GM18508 (cell line): ENCODE results near the gene MX1.

Source experiments
- ATAC-seq: cut with Tn5 transposase; IDR thresholded peaks from one replicate; pipeline ENCODE4 v1.9.1; 2021; ENCODE audit warnings: moderate number of reproducible peaks; ENCODE audit not compliant: insufficient read depth, unreplicated experiment

MX1 gene, protein sequence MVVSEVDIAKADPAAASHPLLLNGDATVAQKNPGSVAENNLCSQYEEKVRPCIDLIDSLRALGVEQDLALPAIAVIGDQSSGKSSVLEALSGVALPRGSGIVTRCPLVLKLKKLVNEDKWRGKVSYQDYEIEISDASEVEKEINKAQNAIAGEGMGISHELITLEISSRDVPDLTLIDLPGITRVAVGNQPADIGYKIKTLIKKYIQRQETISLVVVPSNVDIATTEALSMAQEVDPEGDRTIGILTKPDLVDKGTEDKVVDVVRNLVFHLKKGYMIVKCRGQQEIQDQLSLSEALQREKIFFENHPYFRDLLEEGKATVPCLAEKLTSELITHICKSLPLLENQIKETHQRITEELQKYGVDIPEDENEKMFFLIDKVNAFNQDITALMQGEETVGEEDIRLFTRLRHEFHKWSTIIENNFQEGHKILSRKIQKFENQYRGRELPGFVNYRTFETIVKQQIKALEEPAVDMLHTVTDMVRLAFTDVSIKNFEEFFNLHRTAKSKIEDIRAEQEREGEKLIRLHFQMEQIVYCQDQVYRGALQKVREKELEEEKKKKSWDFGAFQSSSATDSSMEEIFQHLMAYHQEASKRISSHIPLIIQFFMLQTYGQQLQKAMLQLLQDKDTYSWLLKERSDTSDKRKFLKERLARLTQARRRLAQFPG

DNA sequence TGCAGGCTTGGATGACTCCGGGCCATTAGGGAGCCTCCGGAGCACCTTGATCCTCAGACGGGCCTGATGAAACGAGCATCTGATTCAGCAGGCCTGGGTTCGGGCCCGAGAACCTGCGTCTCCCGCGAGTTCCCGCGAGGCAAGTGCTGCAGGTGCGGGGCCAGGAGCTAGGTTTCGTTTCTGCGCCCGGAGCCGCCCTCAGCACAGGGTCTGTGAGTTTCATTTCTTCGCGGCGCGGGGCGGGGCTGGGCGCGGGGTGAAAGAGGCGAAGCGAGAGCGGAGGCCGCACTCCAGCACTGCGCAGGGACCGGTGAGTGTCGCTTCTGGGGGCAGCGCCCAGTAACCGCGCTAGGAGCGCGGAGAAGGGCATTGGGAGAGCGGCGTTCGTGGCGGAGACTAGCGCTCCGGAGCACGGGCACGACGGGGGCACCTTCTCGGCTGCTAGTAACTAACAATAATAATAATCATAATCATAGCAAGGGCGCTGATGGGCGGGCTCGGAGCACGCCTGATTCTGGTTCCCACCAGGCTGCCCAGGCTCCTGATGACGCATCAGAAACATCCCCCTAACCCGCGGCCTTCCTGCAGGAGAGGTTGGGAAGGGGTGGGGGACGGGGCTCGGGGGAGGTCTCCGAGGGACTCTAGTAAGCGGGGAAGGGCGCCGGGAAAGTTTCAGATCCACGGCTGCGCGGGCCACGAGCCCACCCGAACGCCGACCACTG lies at the start of gene MX1:
TSS of gene MX1 (plus strand) at position 286 of the 722 bp plus-strand sequence. CDS start 5,832 bp downstream, outside the sequence.
- peak; percentile 55 for ATAC-seq

DNA sequence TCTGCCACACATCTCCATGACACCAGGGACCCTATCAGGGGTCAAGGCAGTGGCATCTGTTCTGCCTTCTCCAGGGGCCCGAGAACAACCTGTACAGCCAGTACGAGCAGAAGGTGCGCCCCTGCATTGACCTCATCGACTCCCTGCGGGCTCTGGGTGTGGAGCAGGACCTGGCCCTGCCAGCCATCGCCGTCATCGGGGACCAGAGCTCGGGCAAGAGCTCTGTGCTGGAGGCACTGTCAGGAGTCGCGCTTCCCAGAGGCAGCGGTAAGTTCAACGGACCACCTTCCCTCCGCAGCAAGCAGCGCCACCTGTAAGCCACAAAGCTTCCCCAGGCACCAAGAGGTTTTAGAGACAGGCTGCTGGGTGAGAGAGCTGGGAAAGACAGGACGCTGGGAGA lies 48.3 kb upstream of the MX1 start:
- ATAC-seq = no peak

DNA sequence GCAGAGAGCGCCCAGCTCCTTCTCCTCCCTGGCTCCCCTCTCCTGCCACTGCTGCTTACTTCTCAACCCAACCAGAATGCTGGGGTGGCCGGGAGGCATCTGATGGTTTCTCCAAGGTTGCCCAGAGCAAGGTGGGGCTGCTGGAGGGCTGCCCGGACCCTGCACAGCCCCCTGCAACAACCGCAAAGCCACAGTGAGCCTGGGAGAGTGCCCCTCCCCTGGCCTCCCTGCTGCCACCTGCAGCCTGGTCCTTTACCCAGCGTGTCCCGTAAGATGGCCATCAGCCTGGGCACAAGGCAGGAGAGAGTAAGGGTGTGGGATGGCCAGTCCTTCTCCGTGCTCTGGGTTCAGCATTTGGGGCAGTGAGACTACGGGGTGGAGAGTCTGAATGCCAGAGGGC lies 47.2 kb upstream of the MX1 start:
- ATAC-seq = no peak

DNA sequence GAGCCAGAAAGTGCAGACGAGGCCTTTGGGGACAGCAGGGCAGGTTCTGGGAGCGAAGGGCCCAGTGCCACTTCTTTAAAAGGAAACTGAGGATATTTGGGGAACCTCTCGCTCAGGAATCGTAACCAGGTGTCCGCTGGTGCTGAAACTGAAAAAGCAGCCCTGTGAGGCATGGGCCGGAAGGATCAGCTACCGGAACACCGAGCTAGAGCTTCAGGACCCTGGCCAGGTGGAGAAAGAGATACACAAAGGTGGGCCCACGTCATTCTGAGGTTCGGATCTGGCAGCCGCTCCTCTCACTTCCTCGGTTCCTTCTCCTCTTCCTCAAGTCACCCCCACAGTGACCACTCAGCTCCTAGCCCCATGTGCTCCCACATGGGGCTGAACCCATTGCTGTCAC lies 46.1 kb upstream of the MX1 start:
- no peak for ATAC-seq

DNA sequence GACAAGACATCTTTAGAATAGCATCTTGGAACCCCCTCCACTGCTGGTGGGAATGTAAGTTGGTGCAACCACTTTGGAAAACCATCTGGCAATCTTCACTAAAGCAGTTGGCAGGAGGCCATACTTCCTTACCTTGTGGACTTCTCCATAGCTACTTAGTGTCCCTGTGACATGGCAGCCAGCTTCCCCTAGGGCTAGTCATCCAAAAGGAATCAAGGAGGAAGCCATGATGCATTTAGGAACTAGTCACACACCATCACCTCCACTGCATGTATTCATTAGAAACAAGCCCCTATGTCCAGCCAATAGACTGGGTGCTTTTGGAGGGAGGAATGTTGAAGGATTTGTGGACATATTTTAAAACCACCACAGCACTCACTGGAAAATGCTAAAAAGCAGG lies 44.3 kb upstream of the MX1 start:
- ATAC-seq = no peak

DNA sequence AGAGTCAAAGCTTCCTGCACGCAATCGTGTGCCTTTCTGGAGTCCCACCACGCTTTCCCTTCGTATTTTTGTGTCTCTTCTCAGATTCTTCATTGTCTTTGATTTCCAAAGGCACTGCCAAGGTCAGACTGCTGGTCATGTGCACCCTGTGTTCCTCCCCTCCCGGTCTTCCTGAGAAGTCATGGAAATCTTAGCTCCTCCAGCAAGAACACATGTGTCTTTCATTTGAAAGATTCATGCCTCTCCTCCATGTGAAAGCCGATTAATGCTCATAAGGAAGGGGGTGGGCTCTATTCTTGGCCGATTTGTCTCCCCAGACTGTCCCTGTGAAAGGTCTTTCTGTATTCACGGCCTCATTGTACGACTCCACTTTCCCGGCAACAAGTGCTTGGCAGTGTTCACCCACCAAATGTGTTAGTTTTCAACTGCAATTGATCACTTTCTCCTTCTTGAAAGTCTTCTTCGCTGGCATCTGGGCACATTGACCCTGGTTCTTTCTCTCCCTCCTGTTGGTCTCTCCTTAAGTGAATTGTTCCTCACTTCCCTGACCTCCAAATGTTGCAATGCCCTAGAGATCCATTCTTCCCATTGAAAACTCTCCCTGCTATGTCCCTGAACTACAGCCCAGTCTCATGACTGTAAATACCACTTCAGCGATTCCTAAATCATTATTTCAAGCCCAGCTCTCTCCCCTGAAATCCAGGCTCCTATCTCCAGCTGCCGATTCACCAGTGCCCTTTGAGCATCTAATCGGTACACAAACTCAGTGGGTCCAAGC lies 38.8 kb upstream of the MX1 start:
- no peak for ATAC-seq

DNA sequence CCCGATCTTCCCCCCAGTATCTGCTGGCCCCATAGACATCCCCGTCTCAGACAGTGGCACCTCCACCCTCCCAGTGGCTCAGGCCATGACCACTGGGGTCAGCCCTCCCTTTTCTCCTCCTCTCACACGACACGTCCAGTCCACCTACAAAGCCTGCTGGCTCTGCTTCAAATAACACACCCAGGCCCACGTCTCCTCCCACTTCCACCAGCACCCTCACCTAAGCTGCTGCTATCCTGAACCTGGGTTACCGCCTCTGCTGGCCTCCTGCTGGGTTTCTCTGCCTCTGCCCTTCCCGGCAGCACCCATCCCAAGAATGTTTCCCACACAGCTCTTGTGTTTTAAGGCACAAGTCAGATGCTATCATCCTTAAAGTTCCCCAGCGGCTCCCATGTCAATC lies 38.2 kb upstream of the MX1 start:
- no peak for ATAC-seq

DNA sequence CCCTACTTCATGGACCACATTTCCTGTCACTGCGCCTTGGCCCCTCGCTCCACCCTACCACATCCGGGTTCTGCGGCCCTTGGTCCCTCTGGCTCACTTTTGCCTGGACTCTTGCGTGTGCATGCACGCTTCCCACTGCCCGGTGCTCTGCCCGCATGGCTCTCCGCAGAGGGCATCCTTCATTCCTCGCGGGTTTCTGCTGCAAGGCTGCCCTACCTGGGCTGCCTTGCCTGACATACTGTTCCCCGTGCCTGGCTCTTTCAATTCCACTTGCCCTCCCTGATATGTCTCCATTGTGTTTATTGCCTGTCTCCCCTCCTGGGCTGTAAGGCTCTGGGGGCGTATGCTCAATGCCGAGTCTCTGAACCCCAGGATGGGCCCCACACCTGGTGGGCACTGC lies 37.8 kb upstream of the MX1 start:
- ATAC-seq = no peak

DNA sequence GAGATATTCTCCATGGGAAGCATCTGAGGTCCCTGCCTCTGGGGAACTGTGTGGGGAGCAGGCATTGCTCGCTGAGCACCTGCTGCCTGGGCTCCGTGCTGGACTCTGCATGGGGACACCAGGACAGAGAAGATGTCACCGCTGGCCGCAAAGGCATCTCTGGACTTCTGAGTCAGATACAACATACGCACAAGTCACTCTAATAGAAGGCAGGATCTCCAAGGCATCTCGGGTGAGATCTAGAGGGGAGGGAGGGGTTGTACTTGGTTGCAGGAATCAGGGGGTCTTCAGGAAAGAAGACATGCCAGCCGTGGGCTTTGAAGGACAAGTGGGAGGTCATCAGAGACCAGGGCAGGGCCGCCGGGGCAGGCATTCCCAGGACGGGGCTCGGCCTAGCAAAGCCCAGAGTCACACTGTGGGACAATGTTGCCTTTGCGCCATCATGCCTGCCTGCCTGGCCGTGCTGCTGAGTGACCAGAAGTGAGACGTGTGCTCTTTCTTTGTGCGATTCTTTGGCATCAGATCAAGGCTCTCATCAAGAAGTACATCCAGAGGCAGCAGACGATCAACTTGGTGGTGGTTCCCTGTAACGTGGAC lies 35.9 kb upstream of the MX1 start:
- ATAC-seq = no peak

DNA sequence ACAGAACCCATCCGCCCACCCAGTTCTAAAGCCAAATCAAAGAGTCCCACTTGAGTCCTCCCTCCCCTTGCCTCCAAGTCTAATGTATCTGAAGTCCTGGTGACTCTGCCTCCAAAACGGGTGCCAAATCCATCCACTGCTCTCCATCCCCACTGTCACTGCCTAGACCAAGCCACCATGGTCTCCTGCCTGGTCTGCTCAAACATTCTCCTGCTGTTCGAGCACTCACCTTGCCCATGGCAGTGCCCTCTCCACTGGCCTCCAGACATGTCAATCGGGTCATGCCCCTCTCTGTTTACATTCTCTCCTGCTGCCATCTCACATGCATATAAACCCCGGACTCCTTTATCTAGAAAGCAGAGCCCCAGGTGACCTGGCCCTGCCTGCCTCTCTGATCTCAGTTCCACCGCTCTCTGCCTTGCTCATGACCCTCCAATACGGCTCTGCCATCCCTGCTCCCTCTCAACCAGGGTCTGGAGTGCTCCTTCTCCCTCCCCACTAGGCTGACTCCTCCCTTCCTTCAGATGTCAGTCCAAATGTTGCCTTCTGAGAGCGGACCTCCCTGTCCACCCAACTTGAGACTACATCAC lies 32.1 kb upstream of the MX1 start:
- no peak for ATAC-seq

DNA sequence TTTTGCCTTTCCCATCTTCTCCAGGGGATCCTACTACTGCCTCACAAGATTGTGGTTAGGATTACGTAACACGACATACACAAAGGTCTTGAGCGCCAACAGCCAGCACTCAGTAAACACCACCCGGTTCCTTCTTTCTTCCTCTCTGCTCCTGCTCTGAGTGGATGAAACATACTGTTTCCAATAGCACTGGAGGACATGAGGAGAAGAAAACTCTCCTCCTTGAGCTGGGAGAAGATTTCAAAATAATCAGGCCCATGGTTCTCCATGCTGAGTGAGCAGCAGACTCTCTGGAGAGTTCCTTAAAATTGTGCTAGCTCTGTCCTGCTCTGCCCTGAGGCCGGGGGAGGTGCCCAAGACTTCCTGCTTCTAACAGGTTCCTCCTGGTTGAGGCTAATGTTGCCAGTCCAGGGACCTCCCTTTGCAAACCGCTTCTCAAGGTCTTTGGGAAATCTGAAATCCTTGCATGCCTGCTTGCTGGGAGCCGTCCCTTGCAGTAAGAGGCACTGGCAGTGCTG lies 29.4 kb upstream of the MX1 start:
- no peak for ATAC-seq

DNA sequence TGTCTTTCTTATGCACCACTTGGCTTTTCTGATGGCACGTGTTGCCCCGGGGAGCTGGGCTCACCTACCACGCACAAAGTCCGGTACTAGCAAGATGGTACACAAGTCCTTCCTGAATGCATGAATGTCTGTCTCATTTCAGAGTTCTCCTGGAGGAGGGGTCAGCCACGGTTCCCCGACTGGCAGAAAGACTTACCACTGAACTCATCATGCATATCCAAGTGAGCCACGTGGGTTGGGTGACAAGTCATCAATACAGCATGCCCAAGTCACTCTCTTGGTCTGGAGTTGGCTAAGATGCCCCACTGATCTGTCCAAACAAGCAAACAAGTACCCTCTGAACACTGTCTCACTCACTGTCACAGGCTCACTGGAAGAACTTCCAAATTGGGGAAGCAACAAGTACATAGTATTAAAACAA lies 28.6 kb upstream of the MX1 start:
- no peak for ATAC-seq

DNA sequence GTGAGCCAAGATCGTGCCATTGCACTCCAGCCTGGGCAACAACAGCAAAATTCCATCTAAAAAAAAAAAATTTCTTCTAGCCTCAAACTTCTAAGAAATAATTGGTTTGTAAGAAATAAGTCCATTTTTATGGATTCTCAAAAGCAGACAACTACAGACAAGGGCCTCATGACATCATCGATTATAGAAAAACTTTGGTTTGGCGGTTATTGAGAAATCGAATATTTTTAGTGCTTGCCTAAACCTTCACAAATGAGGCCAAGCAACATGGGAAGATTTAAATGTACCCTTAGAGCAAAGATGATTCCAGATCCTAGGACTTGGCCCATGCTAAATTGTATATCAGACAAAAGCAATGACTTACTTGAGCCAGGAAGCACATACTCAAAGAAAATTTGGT lies 27.8 kb upstream of the MX1 start:
- no peak for ATAC-seq

DNA sequence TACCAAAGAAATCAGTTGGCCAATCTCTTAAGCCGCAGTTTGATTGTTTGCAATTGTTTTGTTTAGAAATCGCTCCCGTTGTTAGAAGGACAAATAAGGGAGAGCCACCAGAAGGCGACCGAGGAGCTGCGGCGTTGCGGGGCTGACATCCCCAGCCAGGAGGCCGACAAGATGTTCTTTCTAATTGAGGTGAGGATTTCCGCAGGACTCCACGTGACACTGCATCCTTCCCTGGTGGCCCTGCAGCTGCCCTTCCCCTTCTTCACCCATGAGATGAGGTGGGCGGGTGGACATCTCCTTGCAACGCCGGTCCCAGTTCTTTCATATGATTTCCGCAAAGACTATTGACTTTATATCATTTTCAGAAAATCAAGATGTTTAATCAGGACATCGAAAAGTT lies 27.2 kb upstream of the MX1 start:
- ATAC-seq = no peak

DNA sequence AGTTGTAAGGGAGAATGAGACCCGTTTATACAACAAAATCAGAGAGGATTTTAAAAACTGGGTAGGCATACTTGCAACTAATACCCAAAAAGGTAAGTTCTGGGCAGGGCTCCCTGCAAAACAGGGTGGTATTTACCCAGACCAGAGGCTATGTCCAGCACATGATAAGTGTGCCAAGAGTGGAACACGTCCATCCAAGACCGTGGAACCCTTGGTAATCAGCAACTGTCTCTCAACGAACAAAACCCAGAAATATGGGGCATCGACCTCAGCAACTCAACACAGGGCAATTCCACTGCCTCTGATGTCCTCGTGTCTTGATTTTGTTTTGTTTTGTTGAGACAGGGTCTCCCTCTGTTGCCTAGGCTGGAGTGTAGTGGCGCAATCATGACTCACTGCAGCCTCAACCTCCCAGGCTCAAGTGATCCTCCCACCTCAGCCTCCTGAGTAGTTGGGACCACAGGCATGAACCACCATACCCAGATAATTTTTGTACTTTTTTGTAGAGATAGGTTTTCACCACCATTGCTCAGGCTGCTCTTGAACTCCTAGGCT lies 26.7 kb upstream of the MX1 start:
- no peak for ATAC-seq

DNA sequence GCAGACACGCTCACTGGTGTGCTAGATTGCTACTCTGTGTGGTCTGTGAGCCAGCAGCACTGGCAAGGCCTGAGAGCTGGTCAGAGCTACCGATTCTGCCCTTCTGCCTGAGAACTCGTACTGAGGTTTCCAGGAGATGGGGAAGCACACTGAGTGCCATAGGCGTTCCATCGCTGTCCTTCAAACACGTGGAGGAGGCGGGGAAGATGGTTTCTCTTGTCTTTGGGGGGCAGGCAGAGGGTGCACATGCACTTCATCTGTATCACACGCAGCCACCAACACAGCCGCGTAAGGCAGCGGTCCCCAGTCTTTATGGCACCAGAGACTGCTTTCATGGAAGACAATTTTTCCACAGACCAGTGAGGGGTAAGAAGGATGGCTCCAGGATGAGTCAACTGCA lies 23.8 kb upstream of the MX1 start:
- ATAC-seq = no peak

DNA sequence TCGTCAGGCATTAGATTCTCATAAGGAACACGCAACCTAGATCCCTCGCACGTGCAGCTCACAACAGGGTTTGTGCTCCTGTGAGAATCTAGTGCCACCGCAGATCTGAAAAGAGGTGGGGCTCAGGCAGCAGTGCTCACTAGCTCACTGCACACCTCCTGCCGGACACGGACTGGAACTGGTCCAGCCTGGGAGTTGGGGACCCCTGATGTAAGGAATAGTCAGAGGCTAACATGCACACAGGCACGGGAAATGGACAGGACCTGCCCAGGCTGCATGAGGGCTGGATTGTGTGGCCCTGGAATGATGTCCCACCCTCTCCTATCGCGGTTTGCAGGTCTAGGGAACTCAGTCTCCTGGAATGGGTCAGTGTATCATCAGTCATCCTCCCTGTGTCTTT lies 23.2 kb upstream of the MX1 start:
- ATAC-seq = no peak

DNA sequence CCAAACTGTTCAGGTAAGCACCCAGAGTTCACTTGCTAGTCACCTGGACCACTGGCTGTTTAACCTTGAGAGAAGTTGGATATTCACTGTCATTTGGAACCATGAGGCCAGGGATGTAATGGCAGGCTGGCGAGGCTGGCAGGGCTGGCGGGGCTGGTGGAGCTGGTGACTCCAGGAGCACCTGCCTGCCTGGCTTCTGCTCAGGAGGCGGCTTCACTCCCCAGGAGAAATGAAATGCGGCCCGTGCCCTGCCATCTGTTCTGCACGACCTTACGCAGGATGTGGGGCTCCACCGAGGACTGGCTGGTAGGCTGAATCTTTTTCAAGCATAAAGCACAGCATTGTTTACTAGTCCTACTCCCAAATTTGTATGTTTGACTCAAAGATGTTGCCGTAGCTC lies 22.7 kb upstream of the MX1 start:
- ATAC-seq = no peak

DNA sequence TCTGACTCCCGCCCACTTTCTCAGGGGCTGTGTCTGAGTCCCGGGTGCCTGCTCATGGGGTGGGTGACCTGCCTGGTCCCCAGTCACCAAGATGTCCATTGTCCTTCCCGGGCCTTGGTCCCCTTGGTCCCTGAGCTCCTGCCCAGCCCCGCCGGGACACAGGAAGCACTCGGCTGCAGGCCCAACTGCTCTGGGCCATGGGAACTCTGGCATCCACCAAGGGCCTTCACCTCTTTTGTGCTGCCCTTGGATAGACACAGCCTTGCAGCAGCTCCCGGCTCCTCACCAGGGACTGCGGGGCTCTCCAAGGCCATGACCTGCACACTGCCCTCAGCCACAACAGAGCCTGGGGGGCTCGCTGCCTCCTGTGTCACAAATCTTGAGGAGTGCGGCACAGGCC lies 22.1 kb upstream of the MX1 start:
- no peak for ATAC-seq
